ENCODE measurements around the gene RNU1-4.
"Not testable (repeated sequence)": the region's sequence is repeated elsewhere in the genome, so short reads cannot be mapped to it uniquely, and the experiment has no call there.

RNU1-4 gene

GRCh38 chr1:16740047-16740964, at the start of gene RNU1-4:
Gene RNU1-4, plus strand, starts transcription at chr1:16740516.
- H3K36me3 Mint-ChIP-seq; H3K9me3 Mint-ChIP-seq (ENCODE audit: low read depth); H3K4me1 Mint-ChIP-seq (ENCODE audit: low read depth); H3K27ac Mint-ChIP-seq; H3K4me3 Mint-ChIP-seq; H3K27me3 Mint-ChIP-seq: not testable (repeated sequence)

DNA sequence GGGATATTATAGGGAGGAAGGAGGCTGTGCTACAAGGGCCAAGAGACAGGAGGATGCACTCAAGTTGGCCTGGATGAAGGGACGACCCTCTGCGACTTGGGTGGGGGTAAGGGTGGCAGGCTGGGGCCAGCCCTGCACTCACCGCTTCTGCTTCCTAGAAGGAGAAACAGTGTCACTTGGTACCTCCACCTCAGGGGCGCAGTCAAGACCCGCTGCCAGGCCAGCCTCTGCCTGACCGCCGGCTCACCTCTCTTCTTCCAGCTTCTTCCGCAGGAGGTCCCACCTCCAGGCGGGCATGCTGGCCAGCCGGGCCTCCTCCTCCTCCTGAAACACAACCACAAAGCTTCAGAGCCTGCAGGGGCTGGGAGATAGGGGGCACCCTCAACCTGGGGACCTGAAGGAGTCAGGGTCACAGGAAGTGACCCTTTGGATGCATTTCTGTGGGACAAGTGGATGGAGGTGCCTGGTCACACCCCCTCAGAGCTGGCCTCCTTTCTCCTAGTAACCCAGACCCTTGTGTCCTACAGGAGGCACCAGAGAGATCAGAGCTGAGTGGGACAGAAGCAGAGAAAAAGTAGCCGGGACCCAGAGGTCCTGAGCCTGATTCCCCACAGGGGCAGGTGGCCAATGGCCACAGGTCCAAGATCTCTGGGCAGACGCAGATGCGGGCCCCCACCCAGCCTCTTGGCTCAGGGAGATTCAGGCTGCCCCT, 49.2 kb upstream of the RNU1-4 start:
- not testable (repeated sequence) for H3K27me3 Mint-ChIP-seq; H3K4me3 Mint-ChIP-seq; H3K27ac Mint-ChIP-seq; H3K9me3 Mint-ChIP-seq (ENCODE audit: low read depth); H3K36me3 Mint-ChIP-seq; H3K4me1 Mint-ChIP-seq (ENCODE audit: low read depth)

DNA sequence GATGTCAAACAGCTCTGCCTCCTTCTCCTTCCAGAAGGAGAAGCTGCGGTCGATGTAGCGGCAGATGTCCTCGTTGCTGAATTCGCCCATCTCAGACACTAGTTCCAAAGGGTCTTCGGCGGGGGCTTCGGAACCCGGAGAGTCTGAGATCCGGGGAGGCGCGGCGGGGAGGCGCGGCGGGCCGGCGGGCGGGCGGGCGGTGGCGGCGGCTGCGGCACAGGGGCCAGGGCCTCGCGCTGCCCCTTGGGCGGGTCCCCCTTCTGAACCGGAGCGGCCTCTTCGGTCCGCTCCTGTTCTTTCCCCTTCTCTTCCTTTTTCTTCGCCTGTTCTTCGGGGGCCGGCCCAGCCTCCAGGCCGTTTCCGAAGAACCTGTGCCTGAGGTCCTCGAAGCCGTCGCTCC, 48.0 kb upstream of the RNU1-4 start:
- H3K27ac Mint-ChIP-seq; H3K9me3 Mint-ChIP-seq (ENCODE audit: low read depth); H3K4me3 Mint-ChIP-seq; H3K36me3 Mint-ChIP-seq; H3K27me3 Mint-ChIP-seq; H3K4me1 Mint-ChIP-seq (ENCODE audit: low read depth): not testable (repeated sequence)

- not testable (repeated sequence) for H3K27ac Mint-ChIP-seq; H3K4me1 Mint-ChIP-seq (ENCODE audit: low read depth); H3K36me3 Mint-ChIP-seq; H3K4me3 Mint-ChIP-seq; H3K27me3 Mint-ChIP-seq; H3K9me3 Mint-ChIP-seq (ENCODE audit: low read depth)
Observed at GRCh38 chr1:16692717-16693448, 47.4 kb upstream of the RNU1-4 start.

DNA sequence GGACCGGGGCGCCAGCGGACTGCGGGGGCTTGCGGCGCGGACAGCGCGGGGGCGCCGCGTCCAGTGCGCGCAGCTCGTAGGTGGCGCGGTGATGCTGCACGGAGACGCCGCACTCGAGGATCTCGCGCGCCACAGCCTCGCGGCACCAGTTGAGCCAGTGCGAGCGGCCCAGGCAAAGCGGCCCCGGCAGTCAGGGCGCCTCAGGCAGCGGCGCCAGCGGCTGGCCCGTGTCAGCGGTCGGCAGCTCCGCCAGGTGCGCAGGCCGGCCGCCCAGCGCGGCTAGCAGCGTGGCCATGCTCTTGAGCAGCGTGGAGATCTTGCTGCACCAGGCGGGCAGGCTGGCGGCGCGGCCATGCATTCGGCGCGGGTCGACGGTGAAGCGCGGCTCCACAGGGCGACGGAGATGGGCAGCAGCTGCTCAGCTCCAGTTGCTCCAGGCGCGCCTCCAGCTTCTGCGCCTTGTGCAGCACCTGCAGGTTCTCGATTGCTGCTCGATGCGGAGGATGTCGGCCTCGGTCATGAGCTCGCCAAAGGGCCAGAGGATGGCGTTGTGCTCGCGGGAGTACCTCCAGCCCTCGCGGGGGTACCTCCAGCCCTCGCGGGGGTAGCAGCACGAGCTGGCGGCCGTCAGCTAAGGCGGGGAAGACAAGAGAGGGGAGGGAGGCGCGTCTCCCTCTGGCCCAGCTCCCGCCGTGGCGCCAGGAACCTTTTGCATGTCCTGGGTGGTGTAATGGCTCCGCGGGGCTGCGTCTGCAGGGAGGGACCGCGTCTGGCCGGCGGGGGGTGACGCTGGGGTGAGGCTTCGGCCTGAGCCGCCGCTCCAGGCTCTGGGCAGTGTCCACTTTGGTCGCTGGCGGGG, 46.6 kb upstream of the RNU1-4 start:
- H3K4me3 Mint-ChIP-seq; H3K36me3 Mint-ChIP-seq; H3K27ac Mint-ChIP-seq; H3K27me3 Mint-ChIP-seq; H3K4me1 Mint-ChIP-seq (ENCODE audit: low read depth); H3K9me3 Mint-ChIP-seq (ENCODE audit: low read depth): not testable (repeated sequence)

DNA sequence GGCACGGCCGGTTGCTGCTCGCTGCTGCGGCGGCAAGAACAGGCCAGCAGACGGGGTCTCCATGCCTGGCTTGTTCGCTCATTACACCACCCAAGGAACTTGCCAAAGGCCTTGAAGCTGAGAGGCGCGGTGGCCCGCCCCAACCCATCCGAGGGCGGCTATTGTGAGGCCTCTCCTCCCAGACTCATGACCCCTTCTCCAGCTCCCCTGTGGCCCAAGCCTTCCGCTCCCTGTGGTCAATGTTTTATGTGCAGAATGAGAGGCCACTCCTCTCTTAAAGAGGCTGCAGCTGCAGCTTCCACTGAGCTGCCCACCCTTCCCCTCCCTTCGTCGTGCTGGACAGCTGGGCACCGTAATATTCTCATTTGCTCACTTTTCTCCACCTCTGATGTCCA, 46.0 kb upstream of the RNU1-4 start:
- H3K9me3 Mint-ChIP-seq (ENCODE audit: low read depth); H3K36me3 Mint-ChIP-seq; H3K27me3 Mint-ChIP-seq; H3K4me3 Mint-ChIP-seq; H3K27ac Mint-ChIP-seq; H3K4me1 Mint-ChIP-seq (ENCODE audit: low read depth): not testable (repeated sequence)

DNA sequence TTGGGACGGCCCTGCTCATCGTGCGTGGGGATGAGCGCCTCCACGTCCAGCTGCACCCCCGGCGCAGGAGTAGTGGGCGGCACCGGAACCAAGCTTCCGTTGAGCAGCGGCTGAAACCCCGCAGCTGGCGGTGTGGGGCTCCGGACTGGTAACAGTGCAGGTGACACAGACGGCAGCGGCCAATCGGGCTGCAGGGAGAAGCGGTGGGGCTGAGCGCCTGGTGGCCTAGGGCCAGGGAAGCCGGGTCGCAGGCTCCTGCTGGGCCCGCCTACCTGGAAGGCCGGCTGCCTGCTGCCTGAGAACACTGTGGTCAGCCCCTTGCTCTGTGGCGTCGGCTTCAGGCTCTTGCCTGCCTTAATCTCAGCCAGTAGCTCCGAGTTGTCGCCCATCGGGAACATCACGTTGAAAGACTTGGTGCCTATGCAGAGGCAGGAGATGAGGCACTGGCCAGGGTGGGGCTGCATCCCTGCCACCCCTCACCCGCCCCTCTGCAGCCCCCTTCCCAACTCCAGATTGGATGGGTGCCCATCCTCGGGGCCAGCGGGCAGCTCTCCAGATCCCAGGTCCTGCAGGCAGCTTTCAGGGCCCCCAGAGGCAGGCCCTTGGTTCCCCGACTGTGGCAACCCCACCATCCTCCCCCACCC, 43.7 kb upstream of the RNU1-4 start:
- H3K27me3 Mint-ChIP-seq; H3K9me3 Mint-ChIP-seq (ENCODE audit: low read depth); H3K4me3 Mint-ChIP-seq; H3K36me3 Mint-ChIP-seq; H3K4me1 Mint-ChIP-seq (ENCODE audit: low read depth); H3K27ac Mint-ChIP-seq: not testable (repeated sequence)

- H3K4me3 Mint-ChIP-seq; H3K9me3 Mint-ChIP-seq (ENCODE audit: low read depth); H3K4me1 Mint-ChIP-seq (ENCODE audit: low read depth); H3K27ac Mint-ChIP-seq; H3K36me3 Mint-ChIP-seq; H3K27me3 Mint-ChIP-seq: not testable (repeated sequence)
Observed at GRCh38 chr1:16697152-16697551, 43.2 kb upstream of the RNU1-4 start.

DNA sequence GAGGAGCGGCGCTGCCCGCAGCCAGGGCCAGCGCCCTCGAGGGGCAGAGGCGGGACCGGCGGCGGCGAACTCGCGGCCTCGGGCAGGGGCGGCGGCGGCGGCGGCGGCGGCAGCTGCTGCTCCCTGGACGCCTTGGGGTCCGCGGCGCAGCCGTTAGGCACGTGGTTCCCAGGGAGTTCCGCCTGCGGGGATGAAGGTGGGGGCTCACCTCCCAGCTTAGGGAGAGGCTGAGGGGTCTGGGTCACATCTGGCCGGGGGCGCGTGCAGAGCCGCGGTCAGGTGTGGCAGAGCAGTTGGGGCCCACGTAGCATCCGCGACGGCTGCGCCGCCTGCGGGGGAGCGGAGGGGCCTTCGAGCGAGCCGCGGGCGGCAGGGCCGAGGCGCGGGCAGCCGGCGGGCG, 40.9 kb upstream of the RNU1-4 start:
- not testable (repeated sequence) for H3K9me3 Mint-ChIP-seq (ENCODE audit: low read depth); H3K27ac Mint-ChIP-seq; H3K27me3 Mint-ChIP-seq; H3K4me1 Mint-ChIP-seq (ENCODE audit: low read depth); H3K4me3 Mint-ChIP-seq; H3K36me3 Mint-ChIP-seq

DNA sequence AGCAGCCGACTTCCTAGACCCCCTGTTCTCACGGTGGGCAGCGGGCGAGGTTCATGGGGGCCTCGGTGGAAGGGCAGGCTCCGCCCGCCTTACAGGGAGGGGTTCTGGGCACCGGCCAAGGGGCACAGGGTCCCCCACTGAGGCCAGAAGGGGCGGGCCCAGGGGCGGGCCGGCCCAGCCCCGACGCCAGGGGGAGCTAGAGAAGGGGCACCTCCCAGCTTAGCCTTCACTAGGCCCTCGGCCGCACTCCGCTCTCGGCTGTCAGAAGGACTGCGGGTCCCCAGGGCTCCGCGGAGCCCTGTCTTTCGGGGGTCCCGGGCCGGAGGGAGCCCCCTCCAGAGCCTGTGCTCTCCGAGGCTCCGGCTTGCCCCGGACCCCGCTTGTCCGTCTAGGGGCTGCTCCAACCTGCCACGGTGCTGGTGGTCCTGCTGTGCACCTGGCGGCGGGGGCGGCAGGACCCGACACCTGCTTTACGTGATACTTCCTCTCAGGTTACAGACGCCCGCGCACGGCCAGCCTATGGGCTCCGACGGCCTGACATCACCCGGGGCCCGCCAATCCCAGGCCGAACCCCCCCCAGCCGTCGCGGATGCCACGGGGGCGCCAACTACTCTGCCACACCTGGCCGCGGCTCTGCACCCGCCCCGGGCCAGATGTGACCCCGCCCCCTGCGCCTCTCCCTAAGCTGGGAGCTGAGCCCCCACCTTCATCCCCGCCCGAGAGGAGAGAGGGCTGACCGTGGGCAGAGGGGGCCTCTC, 40.0 kb upstream of the RNU1-4 start:
- not testable (repeated sequence) for H3K9me3 Mint-ChIP-seq (ENCODE audit: low read depth); H3K27me3 Mint-ChIP-seq; H3K4me1 Mint-ChIP-seq (ENCODE audit: low read depth); H3K36me3 Mint-ChIP-seq; H3K27ac Mint-ChIP-seq; H3K4me3 Mint-ChIP-seq

DNA sequence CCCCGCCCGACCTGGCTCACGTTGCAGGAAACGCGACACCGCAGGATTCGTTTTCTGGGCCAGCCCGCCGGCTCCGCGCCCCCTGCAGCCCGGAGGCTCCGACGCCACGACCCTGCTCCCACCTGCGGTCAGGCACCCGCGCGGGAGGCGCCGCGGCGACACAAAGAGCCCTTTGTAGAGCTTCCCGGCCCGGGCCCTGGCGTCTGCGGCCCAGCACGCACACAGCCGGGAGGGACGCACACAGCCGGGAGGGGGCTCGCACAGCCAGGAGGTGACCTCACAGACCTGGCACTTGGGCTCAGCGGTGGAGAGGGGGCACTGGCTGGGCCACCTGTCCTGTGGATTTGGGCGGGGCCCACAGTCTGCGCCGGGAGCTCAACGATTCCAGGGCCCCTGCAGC, 39.1 kb upstream of the RNU1-4 start:
- H3K4me3 Mint-ChIP-seq, H3K27me3 Mint-ChIP-seq, H3K36me3 Mint-ChIP-seq: not testable (repeated sequence)

GRCh38 chr1:16702280-16702679, 38.0 kb upstream of the RNU1-4 start:
- not testable (repeated sequence) for H3K27me3 Mint-ChIP-seq; H3K4me1 Mint-ChIP-seq (ENCODE audit: low read depth); H3K36me3 Mint-ChIP-seq; H3K27ac Mint-ChIP-seq; H3K4me3 Mint-ChIP-seq; H3K9me3 Mint-ChIP-seq (ENCODE audit: low read depth)

More for the DNA sequence above, 39.1 kb upstream of the RNU1-4 start:
- not testable (repeated sequence) for H3K27ac Mint-ChIP-seq; H3K9me3 Mint-ChIP-seq (ENCODE audit: low read depth); H3K4me1 Mint-ChIP-seq (ENCODE audit: low read depth)

DNA sequence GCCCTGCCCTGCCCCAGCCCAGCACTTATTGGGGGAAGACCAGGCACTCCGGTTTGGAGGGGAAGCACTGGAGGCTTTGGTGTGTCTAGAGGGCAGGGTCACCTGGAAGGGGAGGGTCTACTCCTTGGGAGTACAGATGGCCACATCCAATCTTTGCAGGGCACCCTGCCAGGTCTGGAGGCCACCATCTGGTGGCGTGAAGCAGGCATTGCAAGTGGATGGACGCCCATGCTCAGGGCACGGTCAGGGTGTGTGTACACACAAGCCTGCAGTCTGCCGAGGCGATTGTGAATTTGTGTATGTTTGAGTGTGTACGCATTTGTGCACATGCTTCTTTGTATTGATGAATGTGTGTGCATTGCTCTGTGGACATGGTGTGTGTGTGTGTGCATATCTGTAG, 37.2 kb upstream of the RNU1-4 start:
- H3K9me3 Mint-ChIP-seq (ENCODE audit: low read depth); H3K27ac Mint-ChIP-seq; H3K4me1 Mint-ChIP-seq (ENCODE audit: low read depth); H3K27me3 Mint-ChIP-seq; H3K4me3 Mint-ChIP-seq; H3K36me3 Mint-ChIP-seq: not testable (repeated sequence)

GRCh38 chr1:16703602-16704001, 36.7 kb upstream of the RNU1-4 start:
- H3K4me3 Mint-ChIP-seq, H3K36me3 Mint-ChIP-seq, H3K27ac Mint-ChIP-seq: not testable (repeated sequence)

More at GRCh38 chr1:16703602-16704001, 36.7 kb upstream of the RNU1-4 start:
- H3K4me1 Mint-ChIP-seq (ENCODE audit: low read depth); H3K27me3 Mint-ChIP-seq; H3K9me3 Mint-ChIP-seq (ENCODE audit: low read depth): not testable (repeated sequence)
